SK-N-SH (cell line): ENCODE measurements around the gene TPM4. TPM values are rescaled to one million over a fixed set of nuclear protein-coding genes. Genes with fewer than 3 reads are reported as not detected.
A peak's percentile ranks its signal among the peaks of the same experiment; 100 is the strongest.

Experiments used
- EZH2phosphoT487 ChIP-seq: fragments of 200-600 bp; sonication (generic); IDR thresholded peaks from 2 replicates; pipeline ENCODE4 v1.6.1; 2017; ENCODE audit warnings: low read depth, mixed run types, mild to moderate bottlenecking, antibody characterized with exemption, moderate library complexity, borderline replicate concordance
- FOSL2 ChIP-seq: IDR thresholded peaks from 2 replicates; pipeline ENCODE4 v1.4.0; 2012; ENCODE audit warnings: low read depth, mild to moderate bottlenecking, moderate library complexity, borderline replicate concordance
- FOXJ3 ChIP-seq: sonication (generic); formaldehyde crosslinking; IDR thresholded peaks from 2 replicates; pipeline ENCODE4 v1.5.1; 2020; ENCODE audit warnings: mild to moderate bottlenecking, missing genetic modification reagents
- FOXM1 ChIP-seq: IDR thresholded peaks from 2 replicates; pipeline ENCODE4 v1.4.0; 2012; ENCODE audit warnings: low read depth, mild to moderate bottlenecking
- MXI1 ChIP-seq: IDR thresholded peaks from 2 replicates; pipeline ENCODE4 v1.6.1; 2012; ENCODE audit warnings: mild to moderate bottlenecking, low read depth, low read length, improper control_type of control experiment
- NRF1 ChIP-seq: IDR thresholded peaks from 2 replicates; pipeline ENCODE4 v1.6.1; 2012; ENCODE audit warnings: low read depth, mild to moderate bottlenecking, low read length
- TAF1 ChIP-seq: IDR thresholded peaks from 2 replicates; pipeline ENCODE4 v1.6.1; 2012; ENCODE audit warnings: low read depth, mild to moderate bottlenecking, low read length, moderate library complexity, borderline replicate concordance
- polyA plus RNA-seq, 3 experiments: library from polyadenylated mRNA; depleted of rRNA; stranded (reverse); fragments of >200 nt; gene quantifications; 2 replicates each; pipeline ENCODE4 v1.2.3, GENCODE V29; 2012
- TF ChIP-seq, protein P1 (sequence below): fragments of 200-600 bp; sonication (generic); IDR thresholded peaks from 2 replicates; pipeline ENCODE4 v1.6.1; 2017; ENCODE audit warnings: antibody characterized with exemption, mild to moderate bottlenecking, moderate library complexity
- TF ChIP-seq, protein P2 (sequence below): fragments of 150-350 bp; IDR thresholded peaks from 2 replicates; pipeline ENCODE4 v1.6.1; 2016; ENCODE audit warnings: mild to moderate bottlenecking, low read depth, low read length
- TF ChIP-seq, protein P3 (sequence below): IDR thresholded peaks from 2 replicates; pipeline ENCODE4 v1.6.1; 2012; ENCODE audit warnings: mild to moderate bottlenecking, low read depth, low read length, moderate library complexity

The TPM4 gene
- polyA plus RNA-seq, 1 of the 3 experiments (the other 2 are of a cell fraction): 440 TPM

DNA sequence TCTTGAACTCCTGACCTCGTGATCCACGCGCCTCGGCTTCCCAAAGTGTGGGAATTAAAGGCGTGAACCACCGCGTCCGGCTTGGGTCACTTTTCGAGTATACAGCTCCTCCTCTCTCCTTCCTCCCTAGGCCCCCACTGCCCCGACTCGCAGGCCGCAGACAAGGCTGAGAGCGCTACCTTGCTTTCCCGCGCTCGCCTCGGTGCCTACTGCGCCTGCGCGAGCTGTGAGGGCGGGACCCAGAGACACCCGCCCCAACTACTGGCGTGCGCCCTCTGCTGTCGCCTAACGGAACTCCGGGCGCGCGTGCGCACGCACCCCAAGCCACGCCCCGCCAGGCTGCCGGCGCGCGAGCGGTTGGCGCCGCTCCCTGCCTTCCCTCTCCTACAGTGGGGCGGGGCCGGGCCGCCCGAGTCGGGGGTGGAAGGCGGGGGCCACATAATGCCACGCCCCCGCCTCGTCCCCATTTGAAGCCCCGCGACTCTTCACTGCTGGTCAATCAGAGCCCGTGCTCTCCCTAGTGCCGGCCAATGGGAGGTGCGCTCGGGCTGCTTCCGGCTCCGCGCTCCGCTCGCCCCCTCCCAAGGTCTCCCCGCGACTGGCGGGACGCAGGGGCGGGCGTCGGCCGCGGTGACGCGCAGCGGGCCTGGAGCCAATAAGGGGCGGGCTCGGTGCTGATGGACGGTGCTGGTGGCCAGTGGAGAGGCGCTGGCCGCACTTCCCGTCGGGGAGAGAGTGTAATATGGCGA, 35.0 kb downstream of the TPM4 start, which contains the start of gene RAB8A (continued):
- TF ChIP-seq, protein P1, sequence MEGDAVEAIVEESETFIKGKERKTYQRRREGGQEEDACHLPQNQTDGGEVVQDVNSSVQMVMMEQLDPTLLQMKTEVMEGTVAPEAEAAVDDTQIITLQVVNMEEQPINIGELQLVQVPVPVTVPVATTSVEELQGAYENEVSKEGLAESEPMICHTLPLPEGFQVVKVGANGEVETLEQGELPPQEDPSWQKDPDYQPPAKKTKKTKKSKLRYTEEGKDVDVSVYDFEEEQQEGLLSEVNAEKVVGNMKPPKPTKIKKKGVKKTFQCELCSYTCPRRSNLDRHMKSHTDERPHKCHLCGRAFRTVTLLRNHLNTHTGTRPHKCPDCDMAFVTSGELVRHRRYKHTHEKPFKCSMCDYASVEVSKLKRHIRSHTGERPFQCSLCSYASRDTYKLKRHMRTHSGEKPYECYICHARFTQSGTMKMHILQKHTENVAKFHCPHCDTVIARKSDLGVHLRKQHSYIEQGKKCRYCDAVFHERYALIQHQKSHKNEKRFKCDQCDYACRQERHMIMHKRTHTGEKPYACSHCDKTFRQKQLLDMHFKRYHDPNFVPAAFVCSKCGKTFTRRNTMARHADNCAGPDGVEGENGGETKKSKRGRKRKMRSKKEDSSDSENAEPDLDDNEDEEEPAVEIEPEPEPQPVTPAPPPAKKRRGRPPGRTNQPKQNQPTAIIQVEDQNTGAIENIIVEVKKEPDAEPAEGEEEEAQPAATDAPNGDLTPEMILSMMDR: peak; percentile 71
- TF ChIP-seq NRF1 (peak; percentile 91), FOXM1 (peak; percentile 53; the same call in 1 of the 2 replicates), EZH2phosphoT487 (no peak), FOSL2 (no peak), TAF1 (peak; percentile 89; the same call in 1 of the 2 replicates), MXI1 (peak; percentile 62; the same call in 1 of the 2 replicates), FOXJ3 (CRISPR knock-in tag) (no peak)
- TF ChIP-seq, protein P2, sequence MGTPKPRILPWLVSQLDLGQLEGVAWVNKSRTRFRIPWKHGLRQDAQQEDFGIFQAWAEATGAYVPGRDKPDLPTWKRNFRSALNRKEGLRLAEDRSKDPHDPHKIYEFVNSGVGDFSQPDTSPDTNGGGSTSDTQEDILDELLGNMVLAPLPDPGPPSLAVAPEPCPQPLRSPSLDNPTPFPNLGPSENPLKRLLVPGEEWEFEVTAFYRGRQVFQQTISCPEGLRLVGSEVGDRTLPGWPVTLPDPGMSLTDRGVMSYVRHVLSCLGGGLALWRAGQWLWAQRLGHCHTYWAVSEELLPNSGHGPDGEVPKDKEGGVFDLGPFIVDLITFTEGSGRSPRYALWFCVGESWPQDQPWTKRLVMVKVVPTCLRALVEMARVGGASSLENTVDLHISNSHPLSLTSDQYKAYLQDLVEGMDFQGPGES: peak; percentile 71
- TF ChIP-seq, protein P3, sequence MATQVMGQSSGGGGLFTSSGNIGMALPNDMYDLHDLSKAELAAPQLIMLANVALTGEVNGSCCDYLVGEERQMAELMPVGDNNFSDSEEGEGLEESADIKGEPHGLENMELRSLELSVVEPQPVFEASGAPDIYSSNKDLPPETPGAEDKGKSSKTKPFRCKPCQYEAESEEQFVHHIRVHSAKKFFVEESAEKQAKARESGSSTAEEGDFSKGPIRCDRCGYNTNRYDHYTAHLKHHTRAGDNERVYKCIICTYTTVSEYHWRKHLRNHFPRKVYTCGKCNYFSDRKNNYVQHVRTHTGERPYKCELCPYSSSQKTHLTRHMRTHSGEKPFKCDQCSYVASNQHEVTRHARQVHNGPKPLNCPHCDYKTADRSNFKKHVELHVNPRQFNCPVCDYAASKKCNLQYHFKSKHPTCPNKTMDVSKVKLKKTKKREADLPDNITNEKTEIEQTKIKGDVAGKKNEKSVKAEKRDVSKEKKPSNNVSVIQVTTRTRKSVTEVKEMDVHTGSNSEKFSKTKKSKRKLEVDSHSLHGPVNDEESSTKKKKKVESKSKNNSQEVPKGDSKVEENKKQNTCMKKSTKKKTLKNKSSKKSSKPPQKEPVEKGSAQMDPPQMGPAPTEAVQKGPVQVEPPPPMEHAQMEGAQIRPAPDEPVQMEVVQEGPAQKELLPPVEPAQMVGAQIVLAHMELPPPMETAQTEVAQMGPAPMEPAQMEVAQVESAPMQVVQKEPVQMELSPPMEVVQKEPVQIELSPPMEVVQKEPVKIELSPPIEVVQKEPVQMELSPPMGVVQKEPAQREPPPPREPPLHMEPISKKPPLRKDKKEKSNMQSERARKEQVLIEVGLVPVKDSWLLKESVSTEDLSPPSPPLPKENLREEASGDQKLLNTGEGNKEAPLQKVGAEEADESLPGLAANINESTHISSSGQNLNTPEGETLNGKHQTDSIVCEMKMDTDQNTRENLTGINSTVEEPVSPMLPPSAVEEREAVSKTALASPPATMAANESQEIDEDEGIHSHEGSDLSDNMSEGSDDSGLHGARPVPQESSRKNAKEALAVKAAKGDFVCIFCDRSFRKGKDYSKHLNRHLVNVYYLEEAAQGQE: no peak
